Camera-type eye (tissue), 1 donor: ENCODE results near the gene NPAS1. TPM values are rescaled to one million over a fixed set of nuclear protein-coding genes. Genes with fewer than 3 reads are reported as not detected.

Experiments used
- total RNA-seq: library from RNA; depleted of rRNA; stranded (reverse); fragments of >200 nt; gene quantifications from one replicate; pipeline ENCODE4 v1.2.3, GENCODE V29; 2014

The NPAS1 gene
- total RNA-seq, result 0.99 TPM

DNA sequence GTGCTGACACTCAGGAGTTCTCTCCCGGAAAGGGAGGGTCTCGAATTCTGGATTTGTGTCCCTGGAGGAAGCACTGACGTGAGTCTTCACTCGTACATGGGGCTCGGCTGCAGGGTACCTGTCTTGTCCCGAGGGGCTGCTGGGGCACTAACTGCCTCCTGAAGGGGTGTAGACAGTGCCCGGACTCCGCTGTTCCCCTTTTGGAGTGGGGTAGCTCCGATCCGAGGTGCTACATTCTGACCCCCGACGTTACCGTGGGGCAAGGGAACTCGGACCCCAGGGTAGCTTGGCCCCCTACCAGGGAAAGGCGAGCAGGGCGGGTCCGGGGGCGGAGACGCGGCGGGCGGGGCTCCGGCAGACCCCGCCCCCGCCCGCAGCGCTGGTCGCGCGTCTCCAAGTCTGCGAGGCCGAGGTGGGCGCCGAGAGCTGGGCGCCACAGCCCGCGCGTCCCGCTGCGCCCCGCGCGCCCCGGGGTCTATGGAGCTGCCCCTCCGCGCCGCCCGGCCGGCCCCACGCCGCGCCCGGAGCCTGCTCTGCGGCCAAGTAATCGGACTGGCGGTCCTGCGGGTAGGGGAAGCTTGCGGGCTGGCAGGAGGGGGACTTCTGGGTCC is at the start of gene NPAS1:
NPAS1 (plus strand) TSS at position 407 of the 611 bp plus-strand sequence. CDS start 1,211 bp downstream, outside the sequence.

Other genes starting within 250 kb of the NPAS1 start
- 10.7 TPM for gene SLC1A5, start 231.2 kb upstream of the NPAS1 start, total RNA-seq
- 48.4 TPM for gene AP2S1, start 169.0 kb upstream of the NPAS1 start, total RNA-seq
- 72.8 TPM for gene ARHGAP35, start 158.8 kb upstream of the NPAS1 start, total RNA-seq
- 13.4 TPM for gene TMEM160, start 28.8 kb downstream of the NPAS1 start, total RNA-seq
- 28.3 TPM for gene ZC3H4, start 93.9 kb downstream of the NPAS1 start, total RNA-seq
- gene SAE1, start 111.0 kb downstream of the NPAS1 start, total RNA-seq, result 85.8 TPM
- gene BBC3, start 211.4 kb downstream of the NPAS1 start, total RNA-seq, result 8.1 TPM
- 20.5 TPM for gene CCDC9, start 236.7 kb downstream of the NPAS1 start, total RNA-seq